ENCODE results near the gene PIM1.
"Not testable (repeated sequence)": the region's sequence is repeated elsewhere in the genome, so short reads cannot be mapped to it uniquely, and the experiment has no call there.

The PIM1 gene

DNA sequence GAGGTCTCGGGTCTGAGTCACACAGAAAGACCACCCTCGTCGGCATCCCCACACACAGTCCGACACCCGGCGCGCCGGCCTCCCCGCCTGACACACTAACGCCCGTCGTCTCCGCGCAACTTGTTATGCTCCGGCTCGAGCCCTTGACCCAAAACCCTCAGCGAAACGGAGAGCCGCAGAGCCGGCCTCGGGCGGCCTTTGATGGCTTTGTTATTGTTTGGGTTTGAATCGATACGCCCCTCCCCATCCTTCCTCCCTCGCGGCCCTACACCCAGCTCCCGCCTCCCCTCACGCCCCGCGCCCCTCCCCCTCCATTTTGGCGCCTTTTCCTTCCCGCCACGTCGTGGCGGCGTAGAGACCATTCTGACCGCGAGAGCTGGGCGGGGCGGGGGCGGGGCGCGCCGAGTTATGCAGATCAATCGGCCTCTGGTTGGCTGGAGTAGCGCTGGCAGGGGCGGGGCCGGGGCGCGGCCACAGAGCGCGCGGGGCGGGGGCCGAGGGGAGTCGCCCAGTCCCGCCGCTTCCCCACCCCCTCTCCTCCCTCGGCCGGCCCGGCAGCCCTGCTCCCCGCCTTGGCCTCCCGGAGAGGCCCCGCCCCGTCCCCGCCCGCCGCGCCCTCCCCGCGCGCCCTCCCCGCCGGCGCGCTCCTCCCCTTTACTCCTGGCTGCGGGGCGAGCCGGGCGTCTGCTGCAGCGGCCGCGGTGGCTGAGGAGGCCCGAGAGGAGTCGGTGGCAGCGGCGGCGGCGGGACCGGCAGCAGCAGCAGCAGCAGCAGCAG is at the start of gene PIM1:
PIM1 (plus strand) TSS at position 657 of the 777 bp plus-strand sequence. CDS start 424 bp downstream, outside the sequence.
- DNase-seq (ENCODE audit: low spot score), result peak; percentile 96

DNA sequence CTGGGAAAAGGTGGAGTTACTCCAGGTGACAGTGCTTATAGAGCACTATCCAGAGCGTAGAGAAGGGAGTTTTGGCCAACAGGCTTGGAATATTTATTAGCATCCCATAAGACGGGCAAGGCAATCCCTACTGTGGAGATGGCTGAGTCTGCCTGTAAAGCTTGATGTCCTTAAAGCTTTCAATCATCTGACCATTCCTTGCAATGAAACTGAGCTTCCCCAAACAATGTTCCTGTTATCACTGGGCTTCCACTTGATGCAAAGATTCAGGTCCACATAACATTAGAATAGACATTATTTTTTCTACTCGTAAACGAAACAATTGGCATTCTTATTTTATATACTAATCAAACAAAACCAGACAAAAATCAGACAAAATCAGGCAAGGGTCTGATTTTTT is 48.4 kb upstream of the PIM1 start:
- no peak for DNase-seq (ENCODE audit: low spot score)

- no peak for DNase-seq (ENCODE audit: low spot score)
These were observed 47.1 kb upstream of the PIM1 start for GRCh38 chr6:37122861-37123260.

DNA sequence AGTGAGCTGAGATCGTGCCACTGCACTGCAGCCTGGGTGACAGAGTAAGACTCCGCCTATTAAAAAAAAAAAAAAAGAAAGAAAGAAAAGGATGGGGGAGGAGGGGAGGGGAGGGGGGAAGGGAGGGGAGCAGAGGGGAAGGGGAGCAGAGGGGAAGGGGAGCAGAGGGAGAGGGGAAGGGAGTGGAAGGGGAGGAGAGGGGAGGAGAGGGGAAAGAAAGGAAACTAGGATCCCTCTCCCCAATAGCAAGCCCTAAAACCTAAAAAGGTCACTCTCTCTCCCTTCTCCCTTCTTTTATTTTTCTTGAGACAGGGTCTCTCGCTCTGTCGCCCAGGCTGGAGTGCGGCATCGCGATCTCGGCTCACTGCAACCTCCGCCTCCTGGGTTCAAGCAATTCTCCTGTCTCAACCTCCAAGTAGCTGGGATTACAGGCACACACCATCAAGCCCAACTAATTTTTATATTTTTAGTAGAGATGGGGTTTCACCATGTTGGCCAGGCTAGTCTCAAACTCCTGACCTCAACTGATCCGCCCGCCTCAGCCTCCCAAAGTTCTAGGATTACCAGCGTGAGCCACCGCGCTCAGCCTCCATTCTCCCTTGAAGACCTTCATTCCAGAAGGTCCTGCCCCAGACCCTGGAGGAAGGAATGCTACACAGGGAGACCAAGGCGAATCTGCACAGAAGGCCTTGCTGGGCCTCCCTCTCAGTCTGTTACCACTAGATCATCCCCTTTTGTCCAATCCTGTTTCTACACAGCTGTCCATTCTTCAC is 45.8 kb upstream of the PIM1 start:
- no peak for DNase-seq (ENCODE audit: low spot score)

- no peak for DNase-seq (ENCODE audit: low spot score)
These were observed 44.0 kb upstream of the PIM1 start for GRCh38 chr6:37125774-37126492.

DNA sequence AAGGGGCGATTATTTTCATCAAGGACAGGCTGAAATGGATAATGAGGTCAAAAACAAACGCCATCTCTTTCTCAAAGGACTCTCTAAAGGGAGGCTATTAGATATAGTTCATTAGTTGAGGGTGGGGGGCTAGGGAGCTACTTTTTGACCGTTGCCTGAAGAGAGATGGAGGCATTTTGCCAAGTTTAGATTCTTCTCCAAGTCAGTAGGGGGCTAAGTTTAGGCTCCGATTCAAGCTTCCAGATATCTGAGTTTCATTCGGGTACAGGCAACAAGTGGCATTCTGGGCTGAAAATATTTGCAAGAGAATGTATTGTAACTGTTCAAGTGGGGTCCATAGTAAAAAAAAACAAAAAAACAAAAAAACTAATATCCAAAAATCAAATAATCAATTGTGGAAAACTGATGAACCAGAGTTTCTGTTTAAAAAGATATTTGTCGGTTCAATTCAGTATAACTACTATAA is 43.4 kb upstream of the PIM1 start:
- no peak for DNase-seq (ENCODE audit: low spot score)

GRCh38 chr6:37126961-37127616 is 42.9 kb upstream of the PIM1 start:
- DNase-seq (ENCODE audit: low spot score), result no peak

DNA sequence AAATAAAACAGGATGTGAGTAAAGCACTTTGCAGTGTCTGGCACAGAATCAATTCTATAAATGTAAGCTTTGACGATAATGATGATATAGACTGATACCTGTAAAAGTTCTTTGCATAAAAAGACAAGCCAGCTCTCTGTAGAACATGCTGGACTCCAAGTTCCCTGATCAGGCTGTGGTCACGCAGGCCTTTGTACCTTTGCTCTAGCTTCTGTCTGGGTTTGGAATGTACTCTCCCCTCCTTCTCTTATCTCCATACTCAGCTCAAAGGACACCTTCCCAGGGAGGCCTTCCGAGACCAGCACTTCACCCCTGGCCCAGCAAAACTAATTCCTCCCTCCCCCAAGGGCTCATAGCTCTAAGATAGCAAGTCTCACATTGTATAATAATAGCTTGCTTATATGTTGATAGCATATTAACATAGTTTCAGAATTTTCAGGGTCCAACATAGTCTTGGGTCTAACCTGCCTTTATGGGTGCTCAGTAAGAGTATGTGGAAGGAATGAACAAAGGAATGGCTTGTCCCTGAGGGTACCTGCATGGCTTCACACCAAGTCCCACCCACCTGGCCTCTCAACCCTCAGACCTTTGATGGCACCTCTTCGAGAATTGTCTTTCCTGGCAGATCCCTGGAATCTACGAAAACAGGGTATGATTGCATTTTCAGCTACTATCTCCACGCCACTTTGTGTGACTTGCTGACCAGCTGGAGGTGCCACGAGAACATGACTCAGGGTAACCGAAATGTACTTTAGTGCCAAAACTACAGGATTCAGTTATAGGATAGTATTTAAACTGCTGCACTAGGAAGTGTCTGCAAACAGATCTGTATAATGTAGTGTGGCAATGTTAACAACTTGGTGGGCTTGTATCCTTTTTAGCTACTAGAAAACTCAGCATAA is 41.7 kb upstream of the PIM1 start:
- DNase-seq (ENCODE audit: low spot score), result no peak

DNA sequence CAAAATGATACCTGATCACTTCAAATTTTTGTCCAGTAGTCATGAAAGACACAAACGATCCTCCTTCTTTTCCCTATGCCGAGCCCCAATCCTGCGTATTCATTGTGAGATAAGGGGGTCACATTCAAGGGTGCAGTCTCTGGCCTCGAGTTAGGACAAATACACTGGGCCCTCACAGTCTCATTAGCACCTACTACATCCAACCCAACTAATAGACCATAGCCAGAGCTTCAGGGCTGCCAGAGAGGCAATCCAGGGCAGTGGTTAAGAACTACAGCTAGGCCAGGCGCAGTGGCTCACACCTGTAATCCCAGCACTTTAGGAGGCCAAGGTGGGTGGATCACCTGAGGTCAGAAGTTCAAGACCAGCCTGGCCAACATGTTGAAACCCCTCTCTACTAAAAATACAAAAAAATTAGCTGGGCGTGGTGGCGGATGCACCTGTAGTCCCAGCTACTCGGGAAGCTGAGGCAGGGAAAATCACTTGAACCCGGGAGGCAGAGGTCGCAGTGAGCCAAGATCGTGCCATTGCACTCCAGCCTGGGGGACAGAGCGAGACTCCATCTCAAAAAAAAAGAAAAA is 41.0 kb upstream of the PIM1 start:
- DNase-seq (ENCODE audit: low spot score), result not testable (repeated sequence)

GRCh38 chr6:37129566-37129965 is 40.4 kb upstream of the PIM1 start:
- no peak for DNase-seq (ENCODE audit: low spot score)

DNA sequence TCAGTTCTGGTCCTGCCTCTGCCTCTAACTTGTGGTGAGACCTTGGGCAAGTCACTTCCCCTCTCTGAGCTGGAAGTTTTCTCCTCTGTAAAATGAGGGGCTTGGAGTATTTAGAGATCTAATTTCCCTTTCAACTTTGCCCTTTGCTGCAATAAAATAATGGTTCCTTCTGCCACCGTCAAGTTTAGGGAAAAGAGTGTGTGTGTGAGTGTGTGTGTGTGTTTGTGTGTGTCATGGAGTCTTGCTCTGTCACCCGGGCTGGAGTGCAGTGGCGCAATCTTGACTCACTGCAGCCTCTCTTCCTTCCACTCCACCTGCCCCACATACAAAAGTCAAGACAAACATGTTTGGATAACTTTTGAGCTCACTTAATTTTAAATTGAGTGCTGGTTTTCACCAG is 39.2 kb upstream of the PIM1 start:
- no peak for DNase-seq (ENCODE audit: low spot score)

DNA sequence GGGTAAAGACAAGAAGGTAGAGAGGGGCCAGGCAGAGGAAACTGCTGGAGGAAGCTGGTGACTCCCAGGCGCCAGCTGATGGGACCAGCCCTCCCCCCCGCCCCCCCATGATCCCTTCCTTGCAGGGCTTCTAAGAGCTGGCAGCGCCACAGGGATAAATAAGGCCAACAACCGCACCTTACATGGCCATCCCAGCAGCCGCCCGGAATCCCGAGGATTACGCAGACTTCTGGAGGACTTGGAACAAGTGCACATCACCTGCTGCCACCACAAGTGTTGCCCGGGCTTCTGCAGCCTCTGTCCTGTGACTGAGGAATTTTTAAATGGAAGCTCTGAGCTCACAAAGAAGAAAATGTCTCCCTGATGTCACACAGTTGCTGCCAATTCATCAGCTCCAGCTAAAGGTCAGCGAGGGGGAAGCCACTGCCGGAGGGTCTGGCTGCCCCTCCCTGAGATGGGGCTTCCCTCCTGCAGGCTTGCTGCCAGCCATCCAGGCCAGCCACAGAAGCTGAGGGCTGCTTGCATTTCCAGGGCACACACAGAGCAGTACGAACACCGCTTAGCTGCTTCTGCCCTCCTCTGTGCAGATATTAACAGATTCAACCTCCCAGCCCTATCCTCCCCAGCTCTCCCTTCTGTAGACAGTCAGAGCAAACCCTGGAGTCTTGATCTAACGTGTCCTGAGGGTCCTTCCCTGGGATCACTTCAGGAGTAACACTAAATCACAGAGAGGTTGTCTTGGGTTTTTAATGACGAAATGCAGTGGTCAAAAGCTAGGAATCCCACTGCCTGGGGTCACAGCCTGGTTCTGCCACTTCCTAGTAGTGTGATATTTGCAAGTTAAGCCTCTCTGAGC is 38.6 kb upstream of the PIM1 start:
- no peak for DNase-seq (ENCODE audit: low spot score)

GRCh38 chr6:37131960-37132253 is 38.0 kb upstream of the PIM1 start:
- no peak for DNase-seq (ENCODE audit: low spot score)

DNA sequence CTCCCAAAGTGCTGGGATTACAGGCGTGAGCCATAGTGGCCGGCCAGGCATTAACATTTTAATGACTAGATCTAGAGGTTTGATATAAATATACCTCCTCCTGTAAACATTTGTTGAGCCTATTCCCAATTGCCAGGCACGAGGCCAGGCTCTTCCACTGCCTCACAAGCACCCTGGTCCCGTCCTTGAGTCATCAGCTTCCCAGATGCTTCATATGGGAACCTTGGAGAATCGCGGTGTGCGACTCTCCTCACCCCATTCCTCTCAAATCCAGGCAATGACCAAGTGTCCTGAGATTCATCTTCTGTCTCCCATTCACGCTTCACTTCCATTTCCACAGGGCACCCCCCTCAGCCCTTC is 35.9 kb upstream of the PIM1 start:
- no peak for DNase-seq (ENCODE audit: low spot score)

DNA sequence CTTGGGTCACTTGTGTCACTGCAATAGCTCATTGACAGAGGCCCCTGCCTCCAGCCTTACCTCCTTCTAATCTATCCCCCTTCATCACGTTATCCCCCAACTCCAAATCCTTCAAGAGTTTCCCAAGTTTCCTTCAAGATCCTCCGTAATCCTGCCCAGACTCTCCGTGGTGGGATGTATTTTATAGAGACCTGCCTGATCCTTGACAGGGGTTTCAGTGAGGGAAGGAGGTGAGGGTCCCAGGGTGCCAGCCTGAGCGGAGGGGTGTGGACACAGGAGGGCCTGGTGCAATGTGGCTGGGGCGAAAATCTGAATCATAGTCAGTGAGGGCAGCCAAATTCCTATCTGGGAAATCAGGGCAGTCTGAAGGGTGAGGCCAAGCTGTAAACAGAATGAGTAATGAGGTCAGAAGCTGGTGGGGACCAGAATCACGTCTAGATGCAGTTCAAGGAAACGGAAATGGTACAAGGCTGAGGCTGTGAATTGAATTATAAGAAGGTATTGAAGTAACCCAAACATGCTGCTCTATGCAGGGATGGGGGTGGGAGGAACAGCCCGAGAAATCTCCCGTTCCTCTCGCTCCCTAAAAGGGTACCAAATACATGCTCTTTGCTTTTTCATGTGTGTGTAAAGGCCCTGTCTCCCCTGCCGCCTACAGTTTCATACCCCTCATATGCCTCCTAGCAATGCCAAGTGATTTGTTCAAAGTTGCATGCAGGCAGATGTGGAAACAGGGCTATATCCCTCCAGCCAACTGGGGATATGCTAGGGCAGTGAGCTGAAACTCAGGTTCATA is 35.4 kb upstream of the PIM1 start:
- DNase-seq (ENCODE audit: low spot score), result no peak

GRCh38 chr6:37135835-37136694 is 33.9 kb upstream of the PIM1 start:
- DNase-seq (ENCODE audit: low spot score), result no peak

GRCh38 chr6:37136821-37137200 is 33.1 kb upstream of the PIM1 start:
- DNase-seq (ENCODE audit: low spot score), result no peak
